Measurements from ENCODE around the gene TIGD2. TPM values are rescaled to one million over a fixed set of nuclear protein-coding genes. Genes with fewer than 3 reads are reported as not detected.

TIGD2 gene
- total and polyA plus RNA-seq, 2 donors from 2014 or later, result 5.1 to 9.1 TPM

GRCh38 chr4:89069481-89069880 is 41.9 kb upstream of the TIGD2 start:
- Histone ChIP-seq H3K27ac (ENCODE audit: low read depth in 2 of 2, low read length in 2 of 2) (no peak overlapping the region), H3K9ac (ENCODE audit: low read length in 3 of 3) (no peak overlapping the region), H3K27me3 (ENCODE audit: control insufficient read depth, insufficient read depth, low read length) (no peaks in the 10 kb centered on the region), H3K36me3 (ENCODE audit: control insufficient read depth in 2 of 3, insufficient read depth in 3 of 3, low read length in 3 of 3) (no peaks in the 10 kb centered on the region), H3K4me3 (ENCODE audit: low read length in 3 of 3) (no peak overlapping the region), H3K4me1 (ENCODE audit: control insufficient read depth in 2 of 3, insufficient read depth in 2 of 3, low read depth in 1 of 3, low read length in 3 of 3) (no peaks in the 10 kb centered on the region), H3K9me3 (ENCODE audit: control insufficient read depth in 2 of 3, insufficient read depth in 1 of 3, low read length in 3 of 3) (no peaks in the 10 kb centered on the region)
- DNase-seq (no peak), FAIRE-seq (no peak)
- TF ChIP-seq CTCF (IDR thresholded peaks at IDR 0.05; ENCODE audit: borderline replicate concordance, extremely low read depth, insufficient read depth), result no peak
- intact Hi-C loops (cut with DNase I), result no loop called here

GRCh38 chr4:89070041-89070440 is 41.3 kb upstream of the TIGD2 start:
- no peak overlapping the region for H3K4me3 ChIP-seq (ENCODE audit: low read length in 3 of 3)
- H3K27ac ChIP-seq (ENCODE audit: low read depth in 2 of 2, low read length in 2 of 2), result no peak overlapping the region
- H3K4me1 ChIP-seq (ENCODE audit: control insufficient read depth in 2 of 3, insufficient read depth in 2 of 3, low read depth in 1 of 3, low read length in 3 of 3), result no peaks in the 10 kb centered on the region
- H3K9ac ChIP-seq (ENCODE audit: low read length in 3 of 3), result no peak overlapping the region
- no peaks in the 10 kb centered on the region for H3K36me3 ChIP-seq (ENCODE audit: control insufficient read depth in 2 of 3, insufficient read depth in 3 of 3, low read length in 3 of 3)
- intact Hi-C loops (cut with DNase I), result no loop called here
- no peaks in the 10 kb centered on the region for H3K9me3 ChIP-seq (ENCODE audit: control insufficient read depth in 2 of 3, insufficient read depth in 1 of 3, low read length in 3 of 3)
- H3K27me3 ChIP-seq (ENCODE audit: control insufficient read depth, insufficient read depth, low read length), result no peaks in the 10 kb centered on the region
- TF ChIP-seq CTCF (IDR thresholded peaks at IDR 0.05; ENCODE audit: borderline replicate concordance, extremely low read depth, insufficient read depth), result no peak
- DNase-seq (no peak), FAIRE-seq (no peak)

- Histone ChIP-seq H3K9ac (ENCODE audit: low read length in 3 of 3) (no peak overlapping the region), H3K9me3 (ENCODE audit: control insufficient read depth in 2 of 3, insufficient read depth in 1 of 3, low read length in 3 of 3) (no peaks in the 10 kb centered on the region), H3K27me3 (ENCODE audit: control insufficient read depth, insufficient read depth, low read length) (no peaks in the 10 kb centered on the region), H3K27ac (ENCODE audit: low read depth in 2 of 2, low read length in 2 of 2) (no peak overlapping the region), H3K4me1 (ENCODE audit: control insufficient read depth in 2 of 3, insufficient read depth in 2 of 3, low read depth in 1 of 3, low read length in 3 of 3) (no peaks in the 10 kb centered on the region), H3K36me3 (ENCODE audit: control insufficient read depth in 2 of 3, insufficient read depth in 3 of 3, low read length in 3 of 3) (no peaks in the 10 kb centered on the region), H3K4me3 (ENCODE audit: low read length in 3 of 3) (no peak overlapping the region)
- TF ChIP-seq CTCF (IDR thresholded peaks at IDR 0.05; ENCODE audit: borderline replicate concordance, extremely low read depth, insufficient read depth), result no peak
- intact Hi-C loops (cut with DNase I), result no loop called here
- FAIRE-seq, result no peak
- DNase-seq, result no peak
Observed at GRCh38 chr4:89071311-89071710, 40.0 kb upstream of the TIGD2 start.

GRCh38 chr4:89072921-89073320 is 38.4 kb upstream of the TIGD2 start:
- DNase-seq, result no peak

More at GRCh38 chr4:89072921-89073320, 38.4 kb upstream of the TIGD2 start:
- no peaks in the 10 kb centered on the region for H3K4me1 ChIP-seq (ENCODE audit: control insufficient read depth in 2 of 3, insufficient read depth in 2 of 3, low read depth in 1 of 3, low read length in 3 of 3)
- no peak for FAIRE-seq
- H3K27ac ChIP-seq (ENCODE audit: low read depth in 2 of 2, low read length in 2 of 2), result no peak overlapping the region
- H3K27me3 ChIP-seq (ENCODE audit: control insufficient read depth, insufficient read depth, low read length), result no peaks in the 10 kb centered on the region
- TF ChIP-seq CTCF (IDR thresholded peaks at IDR 0.05; ENCODE audit: borderline replicate concordance, extremely low read depth, insufficient read depth), result no peak
- H3K9me3 ChIP-seq (ENCODE audit: control insufficient read depth in 2 of 3, insufficient read depth in 1 of 3, low read length in 3 of 3), result no peaks in the 10 kb centered on the region
- H3K36me3 ChIP-seq (ENCODE audit: control insufficient read depth in 2 of 3, insufficient read depth in 3 of 3, low read length in 3 of 3), result no peaks in the 10 kb centered on the region
- no peak overlapping the region for H3K9ac ChIP-seq (ENCODE audit: low read length in 3 of 3)
- intact Hi-C loops (cut with DNase I), result no loop called here
- no peak overlapping the region for H3K4me3 ChIP-seq (ENCODE audit: low read length in 3 of 3)
